Panc1 (cell line): ENCODE measurements around the gene ZBTB7A.

ENCODE experiments used
- CTCF ChIP-seq: fragments of 450-650 bp; IDR thresholded peaks from 2 replicates; pipeline ENCODE4 v1.5.1; 2017; ENCODE audit warnings: mild to moderate bottlenecking
- SIN3A ChIP-seq: IDR thresholded peaks from 2 replicates; pipeline ENCODE4 v1.6.1; 2012; ENCODE audit warnings: low read depth, mild to moderate bottlenecking, low read length, moderate library complexity, borderline replicate concordance; ENCODE audit not compliant: insufficient read depth

DNA sequence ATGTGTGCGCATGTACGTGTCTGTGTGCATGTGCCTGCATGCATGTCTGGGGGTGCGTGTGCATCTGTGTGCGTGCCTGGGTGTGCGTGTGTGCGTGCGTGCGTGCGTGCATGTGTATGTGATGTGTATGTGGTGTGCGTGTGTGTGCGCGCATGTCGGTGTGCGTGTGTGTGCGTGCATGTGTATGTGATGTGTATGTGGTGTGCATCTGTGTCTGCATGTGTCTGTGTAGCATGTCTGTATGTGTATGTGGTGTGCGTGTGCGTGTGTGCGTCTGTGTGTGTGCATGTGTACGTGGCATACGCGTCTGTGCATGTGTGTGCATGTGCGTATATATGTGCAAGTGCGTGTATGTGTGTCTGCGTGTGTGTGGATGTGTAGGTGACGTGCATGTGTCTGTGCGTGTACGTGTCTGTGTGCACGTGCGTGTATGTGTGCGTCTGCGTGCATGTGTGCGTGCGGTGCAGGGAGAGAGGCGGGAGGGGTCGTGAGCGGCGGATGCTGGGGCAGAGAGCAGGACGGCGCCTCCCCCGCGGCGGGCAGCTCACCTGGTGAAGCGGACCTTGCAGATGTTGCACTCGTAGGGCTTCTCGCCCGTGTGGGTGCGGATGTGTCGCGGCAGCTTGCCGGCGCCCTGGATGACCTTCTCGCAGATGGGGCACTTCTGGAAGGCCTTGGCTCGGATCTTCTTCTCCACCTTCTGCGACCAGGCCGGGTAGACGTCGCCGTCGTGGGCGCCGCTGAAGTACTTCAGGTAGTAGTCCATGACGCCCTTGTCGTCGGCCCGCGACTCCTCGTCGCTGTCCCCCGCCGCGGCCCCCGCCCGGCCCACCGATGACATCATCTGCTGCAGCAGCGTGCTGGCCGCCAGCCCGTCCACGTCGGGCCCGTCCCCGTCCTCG is 13.0 kb downstream of the ZBTB7A start:
- TF ChIP-seq CTCF (no peak), SIN3A (no peak)
